Stimulated activated effector memory CD8-positive, alpha-beta T cell treated with anti-CD3 and anti-CD28 coated beads, Interleukin-12 subunit alpha, Interleukin-12 subunit beta, amount 100 ng/mL, for 72 hours (primary cell): ENCODE results near the gene ANKIB1.
"Not testable (repeated sequence)": the region's sequence is repeated elsewhere in the genome, so short reads cannot be mapped to it uniquely, and the experiment has no call there.

Source experiments
- ATAC-seq: fragments of 150-1000 bp; cut with Tn5 transposase; 2 replicates; pipeline ENCODE4 v1.10.0; 2021
- DNase-seq, 2 donors: peaks; one replicate each; pipeline ENCODE4 v3.0.0; 2021 to 2022; ENCODE audit warnings: low spot score in 2 of 2
- H3K27ac Mint-ChIP-seq: one replicate; pipeline ENCODE4 v1.8.0; 2022; ENCODE audit warnings: mild to moderate bottlenecking, mixed read lengths
- H3K36me3 Mint-ChIP-seq: one replicate; pipeline ENCODE4 v1.8.0; 2022; ENCODE audit warnings: mild to moderate bottlenecking, mixed read lengths
- H3K4me1 Mint-ChIP-seq: one replicate; pipeline ENCODE4 v1.8.0; 2022; ENCODE audit warnings: mixed read lengths
- H3K4me3 Mint-ChIP-seq: one replicate; pipeline ENCODE4 v1.8.0; 2022; ENCODE audit warnings: mild to moderate bottlenecking, mixed read lengths
- H3K9me3 Mint-ChIP-seq: one replicate; pipeline ENCODE4 v1.8.0; 2022; ENCODE audit warnings: mixed read lengths

The ANKIB1 gene

DNA sequence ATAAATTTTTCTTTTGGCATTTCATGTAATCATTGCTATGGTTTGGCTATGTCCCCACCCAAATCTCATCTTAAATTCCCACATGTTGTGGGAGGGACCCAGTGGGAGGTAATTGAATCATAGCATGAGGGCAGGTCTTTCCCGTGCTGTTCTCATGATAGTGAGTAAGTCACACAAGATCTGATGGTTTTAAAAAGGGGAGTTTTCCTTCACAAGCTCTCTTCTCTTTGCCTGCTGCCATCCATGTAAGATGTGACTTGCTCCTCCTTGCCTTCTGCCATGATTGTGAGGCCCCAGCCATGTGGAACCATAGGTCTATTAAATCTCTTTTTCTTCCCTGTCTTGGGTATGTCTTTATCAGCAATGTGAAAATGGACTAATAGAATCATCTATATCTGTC lies 9.0 kb downstream of the ANKIB1 start:
- H3K4me1 Mint-ChIP-seq: peaks cover 32% of the 10 kb centered on the region
- H3K9me3 Mint-ChIP-seq, H3K36me3 Mint-ChIP-seq, H3K4me3 Mint-ChIP-seq, DNase-seq, ATAC-seq, H3K27ac Mint-ChIP-seq: not testable (repeated sequence)

DNA sequence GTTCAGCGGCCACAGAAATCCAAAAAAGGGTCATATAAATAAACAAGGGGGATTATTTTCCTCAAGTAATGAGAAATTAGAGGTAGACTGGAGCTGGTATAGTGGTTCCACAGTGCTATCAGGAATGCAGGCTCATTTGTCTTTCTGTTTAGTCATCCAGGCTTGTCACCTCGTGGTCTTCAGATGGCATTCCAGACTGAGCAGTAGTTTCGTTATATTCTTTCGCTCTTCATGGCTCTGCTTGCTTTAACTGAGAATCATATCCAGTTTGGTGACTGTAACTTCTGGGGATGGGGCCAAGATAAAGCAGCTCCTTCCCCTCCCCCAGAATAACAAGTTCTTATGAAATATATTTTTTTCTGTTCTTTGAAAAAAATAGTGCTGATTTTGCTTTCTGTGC lies 9.5 kb downstream of the ANKIB1 start:
- ATAC-seq: no peak
- no peaks in the 10 kb centered on the region for H3K36me3 Mint-ChIP-seq
- H3K4me3 Mint-ChIP-seq: no peak overlapping the region
- peaks cover 3% of the 10 kb centered on the region for H3K9me3 Mint-ChIP-seq
- no peak overlapping the region for H3K27ac Mint-ChIP-seq
- H3K4me1 Mint-ChIP-seq: peaks cover 37% of the 10 kb centered on the region
- DNase-seq: no peak

DNA sequence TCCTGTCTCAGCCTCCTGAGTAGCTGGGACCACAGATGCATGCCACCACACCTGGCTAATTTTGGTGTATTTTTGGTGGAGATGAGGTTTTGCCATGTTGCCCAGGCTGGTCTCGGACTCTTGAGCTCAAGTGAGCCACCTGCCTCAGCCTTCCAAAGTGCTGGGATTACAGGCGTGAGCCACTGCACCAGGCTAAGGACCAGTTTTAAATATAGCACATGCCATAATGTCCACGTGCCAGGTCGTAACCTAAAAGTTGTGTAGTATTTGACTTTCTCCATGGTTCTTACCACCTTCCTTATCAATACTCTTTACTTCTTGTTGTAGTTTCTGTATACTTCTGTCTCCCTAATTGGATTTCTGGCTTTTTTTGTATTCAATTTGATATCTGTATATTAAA lies 13.3 kb downstream of the ANKIB1 start:
- Mint-ChIP-seq H3K36me3 (no peaks in the 10 kb centered on the region), H3K27ac (no peak overlapping the region), H3K4me1 (peaks cover 23% of the 10 kb centered on the region), H3K4me3 (no peak overlapping the region), H3K9me3 (peaks cover 3% of the 10 kb centered on the region)
- no peak for ATAC-seq
- DNase-seq: no peak

DNA sequence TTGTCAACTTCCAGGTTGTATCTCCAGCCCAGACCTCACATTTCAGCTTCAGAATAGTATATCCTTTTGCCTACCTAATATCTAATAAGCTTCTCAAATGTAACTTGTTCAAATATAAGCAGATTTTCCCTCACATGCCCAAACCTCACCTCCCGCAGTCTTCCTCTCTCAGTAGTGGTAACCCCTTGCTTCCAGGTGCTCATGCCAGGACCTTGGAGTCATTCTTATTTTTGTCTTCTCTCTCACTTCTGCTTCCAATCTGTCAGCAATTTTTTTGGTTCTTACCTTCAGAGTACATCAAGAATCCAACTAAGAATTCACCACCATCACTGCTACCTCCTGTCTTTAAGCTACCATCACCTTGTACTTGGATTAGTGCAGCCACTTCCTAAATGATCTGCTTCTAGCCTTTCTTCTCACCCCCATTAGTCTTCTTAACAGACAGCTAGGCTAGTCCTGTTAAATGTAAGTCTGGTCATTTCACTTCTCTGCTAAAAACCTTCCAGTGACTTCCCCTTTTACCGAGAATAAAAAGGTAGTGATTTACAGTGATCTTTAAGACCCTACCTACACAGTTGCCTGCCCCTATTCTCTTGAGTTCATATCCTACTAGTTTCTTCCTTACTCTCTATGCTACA lies 14.0 kb downstream of the ANKIB1 start:
- Mint-ChIP-seq H3K27ac (no peak overlapping the region), H3K4me1 (peaks cover 22% of the 10 kb centered on the region), H3K9me3 (peaks cover 3% of the 10 kb centered on the region), H3K36me3 (no peaks in the 10 kb centered on the region), H3K4me3 (no peak overlapping the region)
- ATAC-seq (no peak), DNase-seq (no peak)

DNA sequence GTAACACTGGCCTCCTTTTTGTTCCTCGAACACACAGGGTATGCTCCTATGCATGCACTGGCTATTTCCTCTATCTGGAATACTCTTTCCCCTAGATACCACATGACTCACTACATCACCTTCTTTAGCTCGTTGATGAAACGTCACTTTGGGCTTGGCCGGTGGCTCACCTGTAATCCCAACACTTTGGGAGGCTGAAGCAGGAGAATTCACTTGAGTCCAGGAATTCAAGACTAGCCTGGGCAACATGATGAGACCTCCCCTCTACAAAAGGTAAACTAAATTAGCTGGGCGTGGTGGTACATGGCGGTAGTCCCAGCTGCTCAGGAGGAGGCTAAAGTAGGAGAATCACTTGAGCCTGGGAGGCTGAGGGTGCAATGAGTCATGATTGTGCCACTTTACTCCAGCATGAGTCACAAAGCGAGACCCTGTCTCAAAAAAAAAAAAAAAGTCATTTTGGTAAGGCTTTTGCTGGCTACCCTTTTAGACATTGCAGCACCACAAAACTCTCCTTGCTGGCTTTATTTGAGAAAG lies 14.5 kb downstream of the ANKIB1 start:
- ATAC-seq (no peak), DNase-seq (no peak)
- Mint-ChIP-seq H3K36me3 (no peaks in the 10 kb centered on the region), H3K4me3 (no peak overlapping the region), H3K9me3 (no peaks in the 10 kb centered on the region), H3K4me1 (peaks cover 16% of the 10 kb centered on the region), H3K27ac (no peak overlapping the region)

DNA sequence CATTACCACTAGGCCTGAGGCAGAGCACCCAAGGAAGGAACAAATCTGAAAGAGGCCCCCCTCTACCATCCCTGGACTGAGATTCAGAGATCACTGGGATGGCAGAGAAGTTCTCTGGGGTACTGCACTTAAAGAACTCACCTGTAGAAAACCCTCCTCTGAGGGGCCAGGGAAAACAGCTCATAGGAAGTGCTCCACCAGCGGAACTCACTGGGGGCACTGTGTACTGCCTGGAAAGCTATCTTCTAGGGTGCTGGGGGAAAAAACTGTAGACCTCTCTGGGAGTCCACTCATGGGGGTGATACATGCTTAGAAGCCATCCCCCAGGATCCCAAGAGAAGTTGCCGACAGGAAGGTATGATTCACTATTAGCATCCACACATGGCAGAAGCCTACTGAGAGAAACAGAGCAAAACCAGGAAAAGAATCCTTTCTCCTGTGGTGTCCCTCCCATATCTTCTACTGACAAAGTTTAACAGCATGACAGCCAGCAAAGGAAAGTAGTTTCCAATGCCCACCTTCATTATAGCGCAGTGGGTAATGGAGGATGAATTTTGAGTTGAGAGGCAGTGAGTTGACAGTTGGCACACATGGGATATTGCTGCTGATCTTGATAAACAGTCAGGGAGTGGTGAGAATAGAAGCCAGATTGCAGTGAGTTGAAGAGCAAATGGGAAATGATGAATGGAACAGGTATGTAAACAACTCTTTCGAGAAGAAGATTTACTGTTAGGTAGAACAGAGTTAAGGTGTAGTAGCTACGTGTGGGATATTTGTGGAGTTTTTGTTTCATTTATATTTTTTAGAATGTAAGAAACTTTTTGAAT lies 20.9 kb downstream of the ANKIB1 start:
- Mint-ChIP-seq H3K4me1 (peaks cover 3% of the 10 kb centered on the region), H3K36me3 (no peaks in the 10 kb centered on the region), H3K9me3 (no peaks in the 10 kb centered on the region), H3K27ac (no peak overlapping the region), H3K4me3 (no peak overlapping the region)
- DNase-seq (no peak), ATAC-seq (no peak)

DNA sequence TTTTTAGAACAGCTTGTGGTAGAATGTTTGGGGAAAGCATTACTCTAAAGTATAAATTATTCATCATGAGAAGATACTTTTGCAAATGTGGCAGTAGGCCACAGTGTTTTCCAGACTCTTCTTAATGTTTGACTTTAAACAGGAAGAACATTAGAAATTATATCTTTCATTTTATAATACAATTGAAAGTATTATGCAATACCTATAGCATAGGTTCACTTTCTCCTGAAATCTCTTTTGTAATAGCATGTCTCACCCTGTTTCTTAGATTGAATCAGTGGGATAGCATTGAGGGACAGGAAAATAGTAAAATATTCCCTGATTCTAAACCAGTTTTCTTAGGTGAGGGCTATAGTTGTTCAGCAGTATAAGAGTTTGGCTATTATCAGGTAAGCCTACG lies 23.1 kb downstream of the ANKIB1 start:
- no peak for ATAC-seq
- DNase-seq: no peak
- Mint-ChIP-seq H3K36me3 (no peaks in the 10 kb centered on the region), H3K4me3 (no peak overlapping the region), H3K27ac (no peak overlapping the region), H3K4me1 (peaks cover 11% of the 10 kb centered on the region), H3K9me3 (no peaks in the 10 kb centered on the region)

DNA sequence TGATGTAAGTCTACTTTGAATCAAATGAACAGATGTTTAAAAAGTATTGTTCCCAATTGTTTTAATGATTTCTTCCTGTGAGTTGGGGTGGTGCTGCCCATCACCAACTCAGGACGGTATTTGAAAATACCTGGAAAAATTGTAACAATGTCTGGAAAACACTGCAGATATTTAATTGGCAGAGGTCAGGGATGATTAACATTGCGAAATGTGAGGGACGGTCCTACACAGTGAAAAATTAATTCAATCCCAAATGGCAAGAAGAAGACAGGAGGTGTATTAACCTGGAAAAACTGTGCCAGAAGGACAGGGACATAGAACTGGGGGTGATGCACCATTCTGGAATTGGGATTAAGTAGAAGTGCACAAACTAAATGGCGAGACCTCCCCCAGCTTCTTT lies 29.6 kb downstream of the ANKIB1 start:
- H3K4me3 Mint-ChIP-seq: no peak overlapping the region
- H3K27ac Mint-ChIP-seq: no peak overlapping the region
- no peaks in the 10 kb centered on the region for H3K9me3 Mint-ChIP-seq
- H3K36me3 Mint-ChIP-seq: no peaks in the 10 kb centered on the region
- H3K4me1 Mint-ChIP-seq: peaks cover 23% of the 10 kb centered on the region
- no peak for ATAC-seq
- no peak for DNase-seq

DNA sequence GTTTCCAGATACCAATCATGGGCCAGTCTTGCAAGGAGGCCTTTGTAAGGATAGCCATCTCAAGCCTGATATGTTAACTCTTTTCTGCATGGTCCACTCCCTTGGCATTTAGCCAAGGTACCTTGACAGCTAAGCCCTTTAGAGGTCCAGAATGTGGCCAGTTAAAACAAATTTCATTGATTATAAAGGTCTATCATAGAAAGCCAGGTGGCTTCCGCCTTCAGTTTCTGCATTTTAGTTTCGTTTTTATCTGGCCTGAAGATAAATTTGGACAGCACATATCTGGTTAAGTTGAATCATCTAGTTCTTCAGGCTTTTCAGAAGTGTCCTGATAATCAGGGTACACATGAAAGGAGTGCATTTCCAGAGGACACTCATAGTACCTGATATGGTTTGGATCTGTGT lies 30.7 kb downstream of the ANKIB1 start:
- H3K36me3 Mint-ChIP-seq: no peaks in the 10 kb centered on the region
- DNase-seq (no peak), ATAC-seq (peak; percentile 50)
- H3K4me1 Mint-ChIP-seq: peaks cover 23% of the 10 kb centered on the region
- H3K9me3 Mint-ChIP-seq: no peaks in the 10 kb centered on the region
- no peak overlapping the region for H3K4me3 Mint-ChIP-seq
- no peak overlapping the region for H3K27ac Mint-ChIP-seq

DNA sequence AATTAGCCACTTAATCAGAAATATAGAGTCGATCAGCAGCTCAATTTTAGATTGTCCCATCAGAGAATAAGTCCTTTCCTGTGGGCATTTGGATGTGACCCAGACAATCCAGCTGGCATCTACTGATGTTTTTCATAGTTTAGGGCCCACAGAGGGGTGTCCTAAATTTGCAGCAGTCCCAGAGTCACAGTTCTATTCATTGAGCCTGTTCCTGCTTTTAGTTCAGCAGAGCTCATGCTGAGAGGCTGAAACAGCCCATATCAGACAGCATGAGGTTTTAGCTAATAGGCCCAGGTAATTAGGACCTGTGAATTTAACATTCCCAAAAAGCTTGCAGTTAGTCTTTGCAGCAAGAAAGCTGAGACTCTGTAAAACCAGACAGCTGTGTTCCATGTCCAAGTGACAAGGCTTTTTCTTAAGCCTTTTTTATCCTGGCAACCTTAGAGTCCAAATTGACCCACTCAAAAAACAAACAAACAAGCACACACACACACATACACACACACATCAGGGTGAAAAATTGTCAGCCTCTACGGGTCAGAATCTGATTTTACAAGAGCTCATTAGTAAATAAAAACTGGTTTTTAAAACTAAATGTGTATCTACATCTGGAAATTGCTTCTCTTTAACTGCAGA lies 33.7 kb downstream of the ANKIB1 start:
- Mint-ChIP-seq H3K4me1 (peaks cover 12% of the 10 kb centered on the region), H3K36me3 (no peaks in the 10 kb centered on the region), H3K4me3 (no peak overlapping the region), H3K27ac (no peak overlapping the region), H3K9me3 (no peaks in the 10 kb centered on the region)
- no peak for DNase-seq
- no peak for ATAC-seq

DNA sequence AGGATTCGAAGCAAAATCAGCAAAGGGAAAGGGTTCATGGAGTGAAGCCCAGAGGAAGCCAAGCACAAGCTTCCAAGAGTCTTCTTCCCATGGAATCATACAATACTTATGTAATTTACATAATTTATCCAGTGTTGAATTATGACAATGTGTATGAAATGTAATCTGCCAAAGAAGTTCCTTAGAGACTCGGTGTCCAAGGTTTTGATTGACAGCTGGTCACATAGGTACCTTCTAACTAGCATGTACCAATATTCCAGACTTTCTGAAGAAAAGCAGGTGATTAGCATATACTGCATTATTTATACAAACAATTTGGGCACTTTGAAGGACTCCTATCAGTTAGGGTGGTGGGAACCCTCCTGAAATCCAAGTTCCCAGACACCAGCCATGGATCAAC lies 35.3 kb downstream of the ANKIB1 start:
- no peak overlapping the region for H3K27ac Mint-ChIP-seq
- no peak overlapping the region for H3K4me3 Mint-ChIP-seq
- no peak for ATAC-seq
- no peak for DNase-seq
- no peaks in the 10 kb centered on the region for H3K36me3 Mint-ChIP-seq
- H3K4me1 Mint-ChIP-seq: peaks cover 13% of the 10 kb centered on the region
- no peaks in the 10 kb centered on the region for H3K9me3 Mint-ChIP-seq

DNA sequence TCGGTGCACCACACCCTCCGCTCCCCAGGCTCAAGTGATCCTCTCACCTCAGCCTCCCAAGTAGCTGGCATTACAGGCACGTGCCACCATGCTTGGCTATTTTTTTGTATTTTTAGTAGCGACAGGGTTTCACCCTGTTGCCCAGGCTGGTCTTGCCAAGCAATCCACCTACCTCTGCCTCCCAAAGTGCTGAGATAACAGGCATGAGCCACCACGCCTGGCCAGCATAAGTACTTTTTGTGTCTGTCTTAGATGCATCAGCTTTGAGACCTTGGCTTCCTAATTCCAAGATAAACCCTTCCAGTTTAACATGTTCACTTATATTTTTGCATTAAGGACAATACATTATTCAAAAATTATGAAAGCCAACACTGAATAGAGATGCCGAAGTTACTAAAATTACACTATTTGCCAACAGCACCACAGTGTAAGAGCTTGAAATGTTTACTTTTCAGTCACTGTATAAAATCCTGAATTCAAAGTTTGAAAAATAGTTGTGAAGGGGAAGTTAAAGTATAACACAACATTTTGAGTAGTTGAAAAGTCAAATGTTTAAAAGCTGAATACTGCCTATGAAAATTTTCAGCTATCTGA lies 36.5 kb downstream of the ANKIB1 start:
- H3K27ac Mint-ChIP-seq: no peak overlapping the region
- no peaks in the 10 kb centered on the region for H3K9me3 Mint-ChIP-seq
- no peak for DNase-seq
- no peak for ATAC-seq
- no peaks in the 10 kb centered on the region for H3K36me3 Mint-ChIP-seq
- peaks cover 18% of the 10 kb centered on the region for H3K4me1 Mint-ChIP-seq
- no peak overlapping the region for H3K4me3 Mint-ChIP-seq

DNA sequence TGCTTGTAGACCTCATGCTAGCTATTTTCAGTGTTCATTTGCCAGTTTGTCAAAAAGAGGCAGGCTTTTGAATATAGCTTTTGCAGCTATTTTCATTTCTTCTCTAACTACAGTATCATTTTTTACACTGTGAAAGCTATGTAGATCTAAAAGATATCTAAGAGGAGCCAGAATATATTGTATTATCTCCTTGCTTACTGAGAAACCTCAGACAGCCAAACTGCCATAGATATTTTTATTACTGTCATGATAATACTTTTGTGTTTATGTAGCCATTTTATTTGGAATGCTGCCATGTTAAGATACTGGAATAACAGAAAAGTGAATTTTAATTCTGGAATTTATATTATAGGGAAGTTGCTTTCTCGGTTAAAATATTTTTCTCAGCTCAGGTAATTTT lies 37.2 kb downstream of the ANKIB1 start:
- no peak for DNase-seq
- H3K9me3 Mint-ChIP-seq: no peaks in the 10 kb centered on the region
- H3K27ac Mint-ChIP-seq: no peak overlapping the region

DNA sequence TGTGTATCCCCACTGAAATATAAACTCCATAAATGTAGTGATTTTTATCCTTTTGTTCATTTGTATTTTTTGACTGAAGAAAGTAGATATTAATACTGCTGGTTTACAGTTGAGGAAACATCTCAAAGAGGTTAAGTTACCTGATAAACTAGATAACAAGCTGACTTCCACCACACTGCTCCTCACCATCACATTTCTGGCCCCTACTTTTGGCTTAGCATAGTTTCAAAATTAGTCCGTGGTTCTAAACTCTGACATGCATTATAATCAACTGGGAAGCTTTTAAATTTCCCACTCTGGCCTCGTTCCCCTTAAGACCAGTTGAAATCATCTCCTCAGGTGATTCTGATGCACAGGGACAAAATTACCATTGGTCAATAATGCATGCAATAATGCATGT lies 43.5 kb downstream of the ANKIB1 start:
- peaks cover 47% of the 10 kb centered on the region for H3K4me1 Mint-ChIP-seq
- no peak overlapping the region for H3K27ac Mint-ChIP-seq
- H3K9me3 Mint-ChIP-seq: no peaks in the 10 kb centered on the region
- H3K4me3 Mint-ChIP-seq: no peak overlapping the region
- no peaks in the 10 kb centered on the region for H3K36me3 Mint-ChIP-seq
- ATAC-seq (no peak), DNase-seq (no peak)

More for the DNA sequence above, 37.2 kb downstream of the ANKIB1 start:
- Mint-ChIP-seq H3K4me3 (no peak overlapping the region), H3K36me3 (no peaks in the 10 kb centered on the region), H3K4me1 (peaks cover 19% of the 10 kb centered on the region)
- no peak for ATAC-seq

DNA sequence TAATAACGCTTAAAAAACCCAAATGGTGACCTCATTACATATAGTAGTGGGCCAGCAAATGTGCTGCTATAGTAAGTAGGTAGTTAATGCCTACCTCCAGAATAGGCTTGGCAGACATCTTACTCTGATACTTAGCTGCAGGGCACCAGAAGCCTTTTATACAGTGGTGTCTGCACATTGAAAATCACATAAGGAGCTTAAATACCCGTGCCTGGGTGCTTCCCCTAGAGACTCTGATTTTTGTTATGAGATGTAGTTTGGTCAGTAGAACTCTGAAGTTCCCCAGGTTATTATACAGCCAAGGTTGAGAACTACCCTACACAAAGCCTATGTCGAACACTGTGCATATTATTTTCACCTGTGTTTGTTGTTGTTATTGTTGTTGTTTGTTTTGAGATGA lies 47.2 kb downstream of the ANKIB1 start:
- Mint-ChIP-seq H3K4me3 (no peak overlapping the region), H3K9me3 (no peaks in the 10 kb centered on the region)
- no peak for ATAC-seq

More for the DNA sequence above, 47.2 kb downstream of the ANKIB1 start:
- no peak for DNase-seq
- H3K4me1 Mint-ChIP-seq: peaks cover 28% of the 10 kb centered on the region
- H3K36me3 Mint-ChIP-seq: peaks cover 17% of the 10 kb centered on the region
- peak overlapping the region; percentile 6 for H3K27ac Mint-ChIP-seq
